Measurements from ENCODE around the gene OPHN1. TPM values are rescaled to one million over a fixed set of nuclear protein-coding genes. Genes with fewer than 3 reads are reported as not detected.

OPHN1 gene
- total and polyA plus RNA-seq, 12 donors: 1.2 to 9.1 (median 5.2) TPM

DNA sequence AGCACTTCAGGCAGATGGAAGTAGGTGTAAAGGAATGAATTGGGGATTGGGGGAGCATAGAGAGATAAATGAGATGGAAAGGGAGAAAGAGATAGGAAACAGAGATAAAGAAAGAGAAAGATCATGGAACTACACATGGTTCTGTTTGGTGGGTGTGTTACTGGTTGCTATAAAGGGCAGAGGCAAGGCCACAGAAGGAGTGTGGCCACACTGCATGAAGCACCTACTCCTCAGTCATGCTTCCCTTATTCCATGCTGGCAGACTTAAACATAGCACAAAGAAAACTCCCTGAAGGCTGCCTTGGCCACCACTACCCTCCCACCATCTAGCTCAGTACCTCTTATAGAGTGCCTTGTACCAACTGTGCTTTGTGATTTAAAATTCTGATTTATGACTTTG, 56.9 kb downstream of the OPHN1 start:
- H3K27ac ChIP-seq: no peak overlapping the region
- TF ChIP-seq, protein P1, sequence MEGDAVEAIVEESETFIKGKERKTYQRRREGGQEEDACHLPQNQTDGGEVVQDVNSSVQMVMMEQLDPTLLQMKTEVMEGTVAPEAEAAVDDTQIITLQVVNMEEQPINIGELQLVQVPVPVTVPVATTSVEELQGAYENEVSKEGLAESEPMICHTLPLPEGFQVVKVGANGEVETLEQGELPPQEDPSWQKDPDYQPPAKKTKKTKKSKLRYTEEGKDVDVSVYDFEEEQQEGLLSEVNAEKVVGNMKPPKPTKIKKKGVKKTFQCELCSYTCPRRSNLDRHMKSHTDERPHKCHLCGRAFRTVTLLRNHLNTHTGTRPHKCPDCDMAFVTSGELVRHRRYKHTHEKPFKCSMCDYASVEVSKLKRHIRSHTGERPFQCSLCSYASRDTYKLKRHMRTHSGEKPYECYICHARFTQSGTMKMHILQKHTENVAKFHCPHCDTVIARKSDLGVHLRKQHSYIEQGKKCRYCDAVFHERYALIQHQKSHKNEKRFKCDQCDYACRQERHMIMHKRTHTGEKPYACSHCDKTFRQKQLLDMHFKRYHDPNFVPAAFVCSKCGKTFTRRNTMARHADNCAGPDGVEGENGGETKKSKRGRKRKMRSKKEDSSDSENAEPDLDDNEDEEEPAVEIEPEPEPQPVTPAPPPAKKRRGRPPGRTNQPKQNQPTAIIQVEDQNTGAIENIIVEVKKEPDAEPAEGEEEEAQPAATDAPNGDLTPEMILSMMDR (IDR thresholded peaks at IDR 0.05): no peak
- no peak for TF ChIP-seq POLR2A (IDR thresholded peaks at IDR 0.05)
- no peak for DNase-seq
- H3K4me3 ChIP-seq: no peak overlapping the region
- H3K27me3 ChIP-seq: no peaks in the 10 kb centered on the region
- no peaks in the 10 kb centered on the region for H3K36me3 ChIP-seq (replicated peaks in 1 of 2)
- H3K9me3 ChIP-seq (replicated peaks in 1 of 3): no peaks in the 10 kb centered on the region
- intact Hi-C loops (cut with DNase I): no loop called here
- no peaks in the 10 kb centered on the region for H3K4me1 ChIP-seq (replicated peaks in 1 of 2)

DNA sequence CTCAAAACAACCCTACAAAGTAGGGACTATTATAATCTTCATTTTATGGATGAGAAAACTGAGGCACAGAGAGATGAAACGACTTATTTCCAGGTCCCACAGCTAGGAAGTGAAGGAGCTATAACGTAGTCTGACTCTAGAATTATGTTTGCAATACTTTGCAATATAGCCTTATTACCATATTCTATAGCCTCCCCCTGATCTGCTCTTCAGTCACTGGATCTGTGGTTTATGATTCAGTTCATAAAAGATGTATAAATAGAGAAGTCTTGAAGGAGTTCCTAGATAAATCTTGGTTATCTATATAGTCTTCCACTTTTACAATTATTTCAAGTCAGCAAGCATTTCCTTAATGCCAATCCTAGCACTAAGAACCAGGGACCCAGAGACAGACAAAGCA, 57.5 kb downstream of the OPHN1 start:
- Histone ChIP-seq H3K4me1 (replicated peaks in 1 of 2) (no peaks in the 10 kb centered on the region), H3K27me3 (no peaks in the 10 kb centered on the region), H3K4me3 (no peak overlapping the region), H3K36me3 (replicated peaks in 1 of 2) (no peaks in the 10 kb centered on the region), H3K9me3 (replicated peaks in 1 of 3) (no peaks in the 10 kb centered on the region), H3K27ac (no peak overlapping the region)
- no peak for DNase-seq
- 64 to 85% (median 73%) methylated on average over 2 of the region's 2 CpGs for WGBS, 4 donors
- intact Hi-C loops (cut with DNase I): no loop called here
- TF ChIP-seq, protein P1 (IDR thresholded peaks at IDR 0.05): no peak
- TF ChIP-seq POLR2A (IDR thresholded peaks at IDR 0.05): no peak

DNA sequence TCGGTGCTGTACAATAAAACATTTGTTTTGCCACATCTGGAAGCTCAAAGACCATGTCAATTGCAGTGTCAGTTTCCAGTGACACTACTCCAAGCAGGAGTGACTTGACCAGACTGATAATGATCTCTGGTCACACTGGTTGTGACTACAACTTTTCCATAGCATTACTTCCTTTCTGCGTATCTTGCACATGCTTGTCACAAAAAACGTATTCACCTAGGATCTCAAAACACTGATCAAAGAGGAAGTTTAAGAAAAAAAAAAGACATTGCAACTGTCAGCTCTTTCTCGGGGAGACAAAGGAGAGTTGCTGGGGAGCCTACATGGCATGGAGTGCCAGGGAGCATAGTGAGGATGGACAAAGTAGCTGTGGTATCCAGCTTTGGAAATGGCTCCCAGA, 60.6 kb downstream of the OPHN1 start:
- H3K4me3 ChIP-seq: no peak overlapping the region
- intact Hi-C loops (cut with DNase I): no loop called here
- WGBS, 4 donors: 72 to 78% (median 75%) methylated on average over 4 of the region's 4 CpGs
- DNase-seq: no peak
- no peaks in the 10 kb centered on the region for H3K4me1 ChIP-seq (replicated peaks in 1 of 2)
- H3K27me3 ChIP-seq: no peaks in the 10 kb centered on the region
- H3K27ac ChIP-seq: no peak overlapping the region
- TF ChIP-seq POLR2A (IDR thresholded peaks at IDR 0.05): no peak
- TF ChIP-seq, protein P1 (IDR thresholded peaks at IDR 0.05): no peak
- peaks cover 0 to 4% (median 0%) of the 10 kb centered on the region in 3 donors for H3K9me3 ChIP-seq (replicated peaks in 1 of 3)
- no peaks in the 10 kb centered on the region for H3K36me3 ChIP-seq (replicated peaks in 1 of 2)

DNA sequence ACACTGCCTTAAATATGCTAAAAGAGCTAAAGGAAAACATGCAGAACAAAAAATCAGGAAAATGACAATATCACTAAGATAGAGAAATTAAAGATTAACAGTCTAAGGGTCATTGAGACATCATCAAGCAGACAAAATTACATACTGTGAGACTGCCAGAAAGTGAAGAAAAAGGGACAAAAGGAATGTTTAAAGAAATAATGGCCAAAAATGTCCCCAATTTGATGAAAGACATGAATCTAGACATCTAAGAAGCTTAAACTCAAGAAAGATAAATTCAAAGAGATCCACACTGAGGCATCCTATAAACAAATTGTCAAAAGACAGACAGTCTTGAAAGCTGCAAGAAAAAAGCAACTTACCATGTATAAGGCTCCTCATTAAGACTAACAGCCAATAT, 63.7 kb downstream of the OPHN1 start:
- TF ChIP-seq, protein P1 (IDR thresholded peaks at IDR 0.05): no peak
- TF ChIP-seq POLR2A (IDR thresholded peaks at IDR 0.05): no peak
- Histone ChIP-seq H3K9me3 (replicated peaks in 1 of 3) (peaks cover 0 to 4% (median 0%) of the 10 kb centered on the region in 3 donors), H3K4me3 (no peak overlapping the region), H3K4me1 (replicated peaks in 1 of 2) (no peaks in the 10 kb centered on the region), H3K27me3 (peaks cover 3% of the 10 kb centered on the region), H3K27ac (no peak overlapping the region), H3K36me3 (replicated peaks in 1 of 2) (no peaks in the 10 kb centered on the region)
- intact Hi-C loops (cut with DNase I): no loop called here
- no peak for DNase-seq

Data from adrenal gland (tissue), 12 donors.